Limb (tissue), 2 donors: ENCODE measurements around the gene PMF1.

Experiments used
- DNase-seq, 2 donors: peaks; one replicate each; pipeline ENCODE4 v3.0.0-alpha.2; 2016; ENCODE audit errors: extremely low spot score in 2 of 2

PMF1 gene

DNA sequence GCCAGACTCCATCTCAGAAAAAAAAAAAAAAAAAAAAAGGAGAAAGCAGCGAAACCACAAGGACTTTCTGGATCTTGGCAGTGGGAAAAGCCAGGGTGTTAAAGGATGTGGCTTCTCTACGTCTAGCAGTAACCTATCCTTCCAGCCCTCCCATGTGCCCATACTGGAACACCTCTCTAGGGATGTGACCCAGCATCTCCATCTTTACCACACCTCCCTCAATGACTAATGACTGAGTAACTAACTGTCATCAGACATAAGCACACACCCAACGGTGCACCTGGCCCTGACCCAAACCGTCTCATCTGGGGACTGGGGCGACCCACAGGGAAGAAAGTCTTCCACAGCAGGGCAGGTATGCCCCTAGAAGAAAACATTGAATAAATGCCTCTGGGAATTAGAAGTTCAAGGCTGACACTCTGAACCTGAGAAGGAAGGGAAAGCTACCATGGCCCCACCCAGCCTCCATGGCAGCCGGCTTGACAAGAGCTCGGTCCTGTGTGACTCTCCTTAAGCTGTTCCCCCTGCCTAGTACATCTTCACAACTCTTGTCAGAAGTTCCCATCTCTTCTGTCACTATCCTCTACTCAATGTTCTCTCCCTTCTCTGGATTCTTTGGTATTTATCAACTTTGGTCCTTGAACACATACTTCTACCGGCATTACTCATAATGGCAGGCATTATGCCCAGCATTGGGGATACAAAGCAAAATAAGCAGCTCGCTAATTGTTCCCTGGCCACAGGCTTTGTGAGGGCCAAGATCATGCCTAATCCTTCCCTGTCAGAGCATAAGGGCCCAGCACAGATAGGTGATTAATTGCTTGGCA, 49.9 kb downstream of the PMF1 start:
- DNase-seq, result no peak

DNA sequence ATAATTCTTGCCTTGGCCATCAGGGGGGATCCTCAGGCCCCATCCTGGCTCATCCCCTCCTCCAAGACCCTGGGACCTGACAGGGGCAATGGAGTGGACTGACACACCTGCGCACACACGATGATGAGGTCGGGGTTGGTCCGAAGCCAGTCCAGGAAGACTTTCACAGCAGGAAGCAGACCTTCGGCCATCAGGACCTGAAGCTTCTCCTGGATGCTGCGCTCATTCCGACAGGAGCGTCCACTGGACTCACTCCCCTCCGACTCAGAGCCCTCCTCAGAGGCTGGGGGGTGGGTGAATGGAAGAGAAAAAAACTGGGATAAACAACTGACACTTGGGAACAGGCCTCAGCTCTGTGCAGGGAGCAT, 50.5 kb downstream of the PMF1 start:
- no peak for DNase-seq

DNA sequence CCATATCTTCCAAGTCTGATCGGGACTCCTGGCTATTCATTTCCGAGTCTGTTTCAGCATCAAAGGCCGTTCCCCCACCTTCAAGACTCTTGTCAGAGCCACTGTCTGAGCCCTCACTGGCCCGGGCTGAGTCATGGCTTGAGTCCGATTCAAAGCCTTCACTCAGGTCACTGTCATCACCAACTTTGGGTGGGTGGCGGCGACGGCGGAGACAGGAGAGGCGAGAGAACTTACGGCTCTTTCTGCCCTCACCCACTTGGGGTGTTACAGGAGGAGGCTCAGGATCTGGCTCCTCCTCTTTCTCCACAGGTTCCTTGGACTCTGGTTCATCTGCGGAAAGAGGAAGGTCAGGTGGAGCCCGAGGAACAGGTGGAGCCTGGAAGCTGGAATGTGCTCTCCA, 53.2 kb downstream of the PMF1 start:
- DNase-seq, result no peak

DNA sequence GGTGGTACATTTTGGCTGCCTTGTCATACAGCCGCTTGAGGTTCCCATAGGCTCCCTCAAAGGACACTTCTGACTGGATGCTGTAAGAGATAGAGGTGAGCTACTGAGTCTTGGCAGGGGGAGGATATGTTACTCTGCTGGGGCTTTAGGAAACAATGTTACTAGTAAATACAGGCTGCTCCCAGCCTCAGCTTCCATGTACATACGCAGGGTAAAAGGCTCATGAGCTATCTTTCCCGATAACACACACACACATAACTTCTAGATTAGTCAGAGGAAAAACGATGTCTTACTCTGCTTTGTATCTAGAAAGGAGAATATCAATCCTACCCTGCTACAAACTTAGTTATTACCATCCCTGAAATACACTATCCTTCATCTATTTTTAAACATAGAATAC, 55.5 kb downstream of the PMF1 start:
- no peak for DNase-seq

DNA sequence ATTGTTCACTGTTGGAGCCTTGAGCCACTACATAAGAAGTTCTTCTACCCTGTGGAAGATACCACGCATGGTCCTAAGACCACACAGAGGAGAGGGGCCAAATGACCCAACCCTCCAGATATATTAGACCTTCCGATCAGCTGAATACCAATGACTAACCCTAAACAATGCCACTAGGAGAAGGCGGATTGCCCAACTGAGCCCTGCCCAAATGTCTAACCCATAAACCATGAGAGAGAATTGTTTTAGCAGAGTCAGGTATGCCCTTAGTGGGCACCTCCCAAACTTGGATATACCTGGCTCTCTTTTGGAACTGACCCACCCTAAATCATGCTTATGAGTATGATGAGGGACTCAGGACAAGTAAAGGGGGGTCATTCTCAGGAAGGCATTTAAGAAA, 57.5 kb downstream of the PMF1 start:
- DNase-seq, result no peak

DNA sequence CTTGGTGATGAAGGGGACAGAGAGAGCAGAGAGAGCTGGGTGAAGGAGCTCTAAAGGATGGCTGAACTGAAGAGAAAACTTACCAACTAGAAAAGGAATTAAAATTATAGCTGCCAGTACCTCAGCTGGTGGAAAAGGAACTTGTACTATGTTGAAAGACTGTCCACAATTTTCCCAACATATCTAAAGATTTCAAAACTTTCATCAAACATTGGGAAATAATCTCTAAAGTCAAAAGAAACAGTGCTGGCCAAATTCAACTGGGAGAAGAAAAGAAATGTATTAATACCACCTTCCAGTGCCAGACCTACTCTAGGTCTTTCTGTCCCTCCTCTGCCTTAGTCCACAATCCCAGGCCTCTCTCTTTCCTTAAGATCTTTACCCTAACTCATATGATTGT, 63.7 kb downstream of the PMF1 start:
- no peak for DNase-seq

DNA sequence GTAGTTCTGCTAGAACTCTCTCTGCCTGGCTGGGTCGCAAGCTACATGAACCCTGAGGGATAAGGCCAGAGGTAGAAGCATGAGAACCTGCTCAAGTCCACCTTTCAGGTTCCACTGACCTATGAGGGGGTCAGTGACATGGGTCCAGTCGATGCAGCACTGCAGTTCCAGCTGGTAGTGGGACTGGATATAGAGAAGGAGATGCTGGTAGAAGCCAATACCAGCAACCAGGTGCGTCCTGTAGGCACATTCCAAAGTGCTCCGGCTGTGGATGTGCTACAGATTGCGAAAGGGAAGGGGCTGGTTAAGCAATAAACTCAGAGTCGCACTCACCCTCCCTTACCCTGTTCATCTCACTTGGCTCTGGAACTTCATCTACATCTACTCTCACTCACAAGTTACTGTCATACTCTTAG, 64.2 kb downstream of the PMF1 start:
- DNase-seq, result no peak

DNA sequence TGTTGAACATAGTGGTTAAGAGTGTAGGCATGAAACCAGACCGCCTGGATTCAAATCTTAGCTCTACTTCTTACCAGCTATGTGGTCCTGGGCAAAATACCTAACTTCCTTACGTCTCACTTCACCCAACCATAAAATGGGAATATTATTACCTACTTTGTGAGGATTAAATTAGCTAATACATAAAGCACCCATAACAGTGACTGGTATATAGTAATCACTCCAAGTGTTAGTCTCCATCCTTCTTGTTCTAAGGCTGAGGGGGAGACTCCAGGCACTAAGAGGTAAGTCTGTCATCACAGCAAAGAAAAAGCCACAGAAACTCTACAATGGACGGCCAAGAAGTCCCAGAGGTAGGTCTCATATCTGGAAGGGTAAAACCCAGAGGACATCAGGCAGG, 67.0 kb downstream of the PMF1 start:
- no peak for DNase-seq

DNA sequence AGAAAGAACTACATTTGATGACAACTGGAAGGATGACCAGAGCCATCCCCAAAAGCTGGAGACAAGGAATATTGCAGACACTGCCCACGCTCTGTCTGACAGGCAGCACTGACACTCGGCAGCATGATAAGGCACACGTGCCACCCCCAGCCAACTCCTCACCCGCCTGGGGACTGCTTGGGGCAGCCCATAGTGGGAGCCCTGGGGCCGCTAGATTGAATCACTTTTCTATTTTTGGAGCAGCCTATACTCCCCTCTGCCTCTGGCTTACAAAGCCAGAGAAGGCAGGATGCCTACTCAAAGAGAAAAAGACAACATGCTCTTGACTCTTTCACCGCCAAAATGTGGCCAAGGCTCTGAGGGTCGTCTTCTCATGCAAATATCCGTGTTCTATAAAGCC, 68.5 kb downstream of the PMF1 start:
- peak in 1 of 2 donors; percentile 3 for DNase-seq

DNA sequence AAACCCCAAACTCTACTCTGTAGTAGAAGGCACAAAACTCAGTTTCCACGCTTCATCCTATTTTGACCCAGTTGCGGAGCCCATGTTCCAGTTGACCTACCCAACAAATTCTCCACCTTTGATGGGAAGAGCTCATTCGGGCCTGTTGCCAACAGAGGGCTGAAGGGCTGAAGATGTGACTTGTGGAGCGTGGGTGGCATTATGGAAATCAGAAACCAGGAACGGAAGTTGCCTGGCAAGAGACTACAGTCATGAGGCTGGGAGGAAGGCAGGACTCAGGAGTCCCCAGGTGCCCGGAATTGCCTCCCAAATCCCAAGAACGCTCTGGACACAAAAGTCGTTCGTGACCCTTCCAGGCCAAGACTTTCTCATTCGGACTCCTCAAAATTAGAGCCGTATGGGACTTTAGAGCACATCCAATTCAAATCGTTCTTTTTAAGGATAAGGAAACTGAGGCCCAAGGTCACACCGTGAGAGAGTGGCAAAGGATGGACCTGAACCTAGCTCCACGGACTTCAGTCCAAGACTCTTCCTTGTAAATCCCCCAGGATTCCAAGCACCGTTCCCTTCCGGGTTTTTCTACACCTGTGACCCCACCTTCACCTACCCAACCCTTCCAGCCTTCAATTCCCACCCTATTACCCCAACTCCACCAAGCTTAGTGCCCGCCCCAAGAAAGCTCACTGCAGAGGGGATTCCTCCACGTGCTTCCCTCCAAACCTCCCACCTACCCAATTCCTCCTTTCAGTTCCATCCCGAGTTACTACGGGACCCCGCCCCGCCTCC, 69.1 kb downstream of the PMF1 start:
- no peak for DNase-seq

DNA sequence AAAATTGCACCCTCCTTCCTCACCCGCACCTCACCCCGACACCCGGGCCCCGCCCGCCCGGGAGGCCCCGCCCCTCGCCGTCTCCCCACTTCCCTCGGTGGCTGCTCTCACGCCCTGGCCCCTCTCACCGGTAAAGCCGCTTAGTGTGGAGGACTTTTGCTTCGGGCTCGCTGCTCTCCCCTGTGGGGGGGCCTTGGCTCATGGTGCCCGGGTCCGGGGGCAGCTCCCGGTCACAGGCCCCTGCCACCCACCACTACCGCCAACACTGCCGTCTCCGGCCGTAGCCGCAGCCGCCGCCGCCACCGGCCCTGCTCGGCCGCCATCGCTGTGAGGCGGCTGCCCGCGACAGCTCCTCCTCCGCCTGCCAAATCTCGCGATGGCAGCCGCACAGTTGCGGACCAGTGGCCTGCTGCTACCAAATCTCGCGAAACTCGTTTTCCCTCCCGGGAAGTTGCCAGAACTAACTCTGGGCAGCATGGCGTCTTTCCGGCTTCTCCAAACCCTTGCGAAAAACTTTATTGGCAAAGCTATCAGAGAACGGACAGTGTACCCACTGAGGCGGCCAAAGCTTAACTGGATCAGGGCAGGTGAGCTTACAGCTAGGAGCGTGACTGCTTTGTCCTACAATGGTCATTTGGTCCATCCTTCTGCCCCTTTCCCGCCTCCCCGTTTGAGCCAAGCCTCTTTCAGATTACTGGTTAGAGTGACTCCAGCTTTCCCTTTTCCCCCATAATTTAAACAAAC, 69.8 kb downstream of the PMF1 start, which contains the start of gene SMG5:
Gene SMG5 (minus strand): TSS at position 347 of the 744 bp plus-strand sequence. CDS start 145 bp downstream, at position 202.
- DNase-seq, result peak; percentile 96 to 98

DNA sequence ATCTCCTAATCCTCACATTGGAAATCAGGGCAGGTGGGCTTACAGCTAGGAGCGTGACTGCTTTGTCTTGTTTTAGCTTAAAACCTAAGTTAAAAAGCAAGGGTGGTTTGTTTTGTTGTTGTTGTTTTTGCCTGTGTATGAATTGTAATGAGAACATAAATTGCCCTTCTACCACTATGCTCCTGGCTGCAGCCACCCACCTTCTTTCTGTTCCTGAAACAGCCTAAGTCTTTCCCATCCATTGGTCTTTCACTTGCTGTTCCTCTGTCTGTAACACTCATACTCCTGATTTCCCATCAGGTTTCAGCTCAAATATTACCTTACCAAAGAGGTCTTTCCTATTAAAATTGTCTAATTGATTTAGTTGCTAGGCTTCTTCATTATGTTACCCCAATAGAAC, 70.7 kb downstream of the PMF1 start:
- DNase-seq, result no peak

DNA sequence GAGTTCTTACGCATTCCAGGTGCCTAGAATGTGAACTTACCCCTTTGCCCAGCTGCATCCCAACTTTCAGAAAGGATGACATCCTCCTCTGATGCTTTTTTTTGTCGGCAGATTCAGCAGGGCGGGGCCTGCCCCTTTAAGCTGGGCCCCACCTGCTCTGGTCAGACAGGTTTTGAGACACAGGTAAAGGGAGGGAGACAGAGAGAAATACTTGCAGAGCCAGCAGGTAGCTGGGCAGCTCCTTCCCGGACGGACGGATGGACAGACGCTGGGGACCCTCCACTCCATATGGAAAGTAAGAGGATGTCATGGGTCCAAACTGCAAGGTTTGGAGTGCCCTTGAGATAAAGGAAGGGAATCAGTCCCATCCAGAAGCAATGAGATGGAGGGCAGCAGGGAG, 71.3 kb downstream of the PMF1 start, which contains the start of gene TMEM79:
Gene TMEM79 (plus strand): TSS at position 214 of the 400 bp plus-strand sequence. CDS start 902 bp downstream, outside the sequence.
- DNase-seq, result no peak

DNA sequence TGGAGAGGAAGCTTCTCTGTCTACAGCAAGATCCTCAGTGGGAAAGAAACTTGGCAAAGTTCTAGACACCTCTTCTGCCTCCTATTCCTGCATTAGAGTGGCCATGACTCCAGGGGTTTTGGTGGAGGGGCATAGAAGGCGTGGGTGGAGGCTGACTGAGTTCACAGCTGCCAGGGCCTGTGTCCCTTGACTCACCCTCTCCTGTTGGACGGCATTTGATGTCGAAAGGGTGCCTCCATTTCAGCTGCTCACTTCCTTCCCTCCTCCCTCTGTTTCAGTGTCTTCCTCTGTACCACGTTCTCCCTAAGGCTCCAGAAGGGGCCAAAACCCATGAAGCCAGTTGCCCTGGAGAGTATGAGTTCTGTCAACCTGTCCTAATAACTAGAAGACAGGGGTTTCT, 72.0 kb downstream of the PMF1 start:
- no peak for DNase-seq

DNA sequence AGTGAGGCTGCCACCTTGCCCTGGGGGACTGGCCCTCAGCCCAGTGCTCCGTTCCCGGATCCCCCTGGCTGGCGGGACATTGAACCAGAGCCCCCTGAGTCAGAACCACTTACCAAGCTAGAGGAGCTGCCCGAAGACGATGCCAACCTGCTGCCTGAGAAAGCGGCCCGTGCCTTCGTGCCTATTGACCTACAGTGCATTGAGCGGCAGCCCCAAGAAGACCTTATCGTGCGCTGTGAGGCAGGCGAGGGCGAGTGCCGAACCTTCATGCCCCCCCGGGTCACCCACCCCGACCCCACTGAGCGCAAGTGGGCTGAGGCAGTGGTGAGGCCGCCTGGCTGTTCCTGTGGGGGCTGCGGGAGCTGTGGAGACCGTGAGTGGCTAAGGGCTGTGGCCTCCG, 72.6 kb downstream of the PMF1 start:
- no peak for DNase-seq

DNA sequence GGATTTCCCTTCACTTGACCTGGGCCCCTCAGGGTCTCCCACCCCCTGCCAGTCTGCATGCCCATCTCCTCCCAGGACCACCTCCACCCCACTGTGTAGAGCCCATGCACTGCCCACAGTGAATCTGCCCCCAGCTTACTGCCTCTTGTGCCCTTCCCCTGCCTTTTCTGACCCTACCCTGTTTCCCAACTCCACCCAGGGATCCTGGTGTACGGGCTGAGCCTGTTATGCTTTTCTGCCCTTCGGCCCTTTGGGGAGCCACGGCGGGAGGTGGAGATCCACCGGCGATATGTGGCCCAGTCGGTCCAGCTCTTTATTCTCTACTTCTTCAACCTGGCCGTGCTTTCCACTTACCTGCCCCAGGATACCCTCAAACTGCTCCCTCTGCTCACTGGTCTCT, 73.3 kb downstream of the PMF1 start:
- DNase-seq, result no peak
